GM23248 (cell line): ENCODE measurements around the gene AK2.

Experiments
- EZH2 ChIP-seq: fragments of 200-600 bp; sonication (generic); IDR thresholded peaks from 2 replicates; pipeline ENCODE4 v1.6.1; 2018; ENCODE audit warnings: antibody characterized with exemption, mild to moderate bottlenecking; ENCODE audit not compliant: insufficient read depth, poor library complexity, severe bottlenecking
- EZH2phosphoT487 ChIP-seq: fragments of 200-600 bp; sonication (generic); IDR thresholded peaks from 2 replicates; pipeline ENCODE4 v1.6.1; 2018; ENCODE audit warnings: antibody characterized with exemption, moderate library complexity, mild to moderate bottlenecking, low read depth; ENCODE audit not compliant: insufficient read depth

- TF ChIP-seq EZH2 (no peak), EZH2phosphoT487 (no peak)
Observed at GRCh38 chr1:33056426-33056825, 19.7 kb upstream of the AK2 start.
